Hippocampal formation (tissue), 2 donors: ENCODE measurements around the gene LYZL4.

Experiments
- DNase-seq, 2 donors: peaks; one replicate each; lab custom pipeline; 2025; lab: John Stamatoyannopoulos, UW

Gene LYZL4

GRCh38 chr3:42428830-42429229 is 18.4 kb upstream of the LYZL4 start:
- DNase-seq, result no peak

- DNase-seq, result no peak
Observed at GRCh38 chr3:42425736-42426407, 15.5 kb upstream of the LYZL4 start.

DNA sequence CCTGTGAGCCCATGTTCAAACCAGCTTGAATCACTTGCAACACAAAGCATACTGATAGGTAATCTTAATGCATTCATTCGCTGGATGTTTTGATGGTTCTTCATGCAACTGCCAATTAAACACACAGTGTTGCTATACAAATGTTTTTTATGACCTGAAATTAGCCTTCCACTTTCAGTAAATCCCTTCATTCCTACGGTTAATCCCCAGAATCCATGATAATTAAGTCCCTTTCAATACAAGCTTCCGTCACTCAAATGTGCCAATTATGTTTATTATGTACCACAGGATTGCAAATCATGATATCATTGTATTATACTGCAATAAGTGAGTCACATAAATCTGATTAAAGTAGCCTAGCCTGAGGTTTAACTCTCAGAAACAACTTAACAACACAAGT is 14.5 kb upstream of the LYZL4 start:
- DNase-seq, result no peak

DNA sequence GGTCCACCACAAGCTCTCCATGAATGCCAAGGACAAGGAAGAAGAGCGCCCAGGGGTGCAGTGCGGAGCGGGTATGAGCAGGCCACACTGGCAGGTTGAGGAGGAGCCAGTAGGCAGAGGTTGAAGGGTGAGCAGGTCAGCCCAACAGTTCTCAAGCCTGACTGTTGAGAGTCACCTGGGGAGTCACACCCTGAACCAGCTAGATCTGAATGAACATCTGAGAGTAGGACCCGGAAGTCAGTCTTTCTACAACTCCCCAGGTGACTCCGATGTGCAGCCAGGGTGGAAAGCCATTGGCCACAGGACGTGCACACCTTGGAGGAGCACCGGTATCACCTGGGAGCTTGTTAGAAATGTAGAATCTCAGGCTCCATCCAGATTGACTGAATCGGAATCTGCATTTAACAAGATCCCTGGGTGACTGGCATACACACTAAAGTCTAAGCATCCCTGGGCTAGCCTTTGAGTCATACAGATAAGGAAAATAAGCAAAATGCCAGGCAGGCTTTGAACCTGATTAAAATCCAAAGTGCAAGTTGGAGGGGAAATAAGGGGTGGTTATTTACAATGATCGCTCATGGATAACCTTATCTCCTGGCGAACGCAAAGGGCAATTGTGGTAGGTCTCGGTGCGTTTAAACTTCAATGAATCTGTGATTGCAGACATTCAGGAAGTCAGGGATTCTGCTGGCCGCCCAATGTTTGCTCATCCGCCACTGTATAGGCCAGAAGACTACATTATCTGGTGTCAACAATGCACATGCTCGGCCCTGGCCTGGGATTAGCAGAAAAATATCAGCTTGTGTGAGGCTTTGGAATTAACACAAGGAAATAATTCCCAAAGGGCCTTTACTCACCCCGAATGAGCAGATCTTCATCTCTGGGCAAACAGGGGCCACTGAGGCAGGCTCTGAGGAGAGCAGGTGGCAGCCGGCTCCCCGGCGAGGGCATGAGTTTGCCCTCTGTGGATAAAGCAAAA is 11.7 kb upstream of the LYZL4 start:
- no peak for DNase-seq

- DNase-seq, result no peak
Observed at GRCh38 chr3:42419563-42419962, 9.2 kb upstream of the LYZL4 start.

- no peak for DNase-seq
Observed at GRCh38 chr3:42412526-42413155, 2.2 kb upstream of the LYZL4 start.

DNA sequence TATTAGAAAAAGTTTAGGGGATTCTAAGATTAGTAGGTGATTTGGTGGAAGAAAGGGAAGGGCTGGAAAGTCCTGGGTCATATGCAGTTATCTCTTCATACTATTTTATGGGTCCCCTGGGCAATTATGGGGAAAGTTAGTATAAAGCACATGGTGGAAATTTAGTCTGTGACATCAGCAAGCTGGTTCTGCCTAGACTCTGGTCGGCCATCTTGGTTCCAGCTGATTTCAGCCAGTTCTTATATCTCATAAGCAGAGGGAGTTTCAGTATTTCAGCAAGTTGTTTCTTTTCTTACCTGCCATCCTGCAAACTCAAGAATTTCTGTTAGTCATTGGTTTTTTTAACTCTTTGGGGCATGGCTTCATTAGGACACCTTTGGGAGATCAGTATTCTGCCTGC is 1.0 kb upstream of the LYZL4 start:
- no peak for DNase-seq

DNA sequence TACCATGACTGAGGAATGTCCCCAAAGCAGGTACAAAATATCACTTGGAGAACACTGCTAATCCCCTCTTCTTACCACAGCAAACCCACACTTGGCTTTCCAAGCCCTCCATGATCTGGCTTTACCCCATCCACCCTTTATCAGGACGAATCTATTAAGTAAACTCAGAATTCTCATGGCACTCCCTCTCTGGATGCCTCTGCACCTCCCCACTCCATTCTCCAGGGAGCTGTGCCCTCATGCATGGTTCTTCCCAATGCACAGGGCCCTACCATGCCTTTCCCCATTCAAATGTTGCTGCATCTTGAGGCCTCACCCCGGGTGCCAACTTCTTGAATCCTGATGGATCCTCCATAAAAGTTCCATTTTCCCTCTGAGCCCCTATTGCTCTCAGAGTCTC is 2.3 kb downstream of the LYZL4 start:
- no peak for DNase-seq

DNA sequence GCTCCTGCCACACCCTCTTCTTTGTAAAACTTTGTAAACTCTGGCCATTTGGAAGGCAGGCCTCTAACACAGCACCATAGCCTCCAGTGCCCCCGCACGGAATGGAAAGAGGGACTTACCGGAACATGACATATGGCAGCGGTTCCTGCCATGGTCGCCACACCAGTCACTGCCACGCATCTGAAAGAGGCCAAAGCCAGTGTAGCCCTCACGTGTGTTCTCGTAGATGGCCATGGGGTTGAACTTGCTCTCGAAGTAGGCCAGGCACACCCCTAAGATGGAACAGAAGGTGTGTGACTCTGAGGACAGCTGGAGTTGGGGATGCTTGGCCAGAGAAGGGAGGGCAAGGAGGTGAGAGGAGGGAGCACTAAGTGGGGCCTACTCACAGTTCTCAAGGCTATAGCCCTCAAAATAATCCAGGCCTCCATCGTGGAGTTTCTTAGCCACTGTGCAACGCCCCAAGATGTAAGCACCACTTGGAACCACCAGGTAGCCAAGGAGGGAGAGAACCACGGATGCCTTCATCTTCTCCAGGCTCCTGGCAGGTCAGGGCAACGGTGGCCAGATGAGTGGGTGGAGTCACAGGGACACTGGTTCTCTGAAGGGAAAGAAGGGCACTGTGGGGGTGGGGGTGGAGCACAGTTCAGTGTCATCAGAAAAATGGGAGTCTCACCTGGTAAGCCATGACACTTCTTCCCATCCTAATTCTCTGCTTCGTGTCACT is 3.5 kb downstream of the LYZL4 start:
- no peak for DNase-seq

GRCh38 chr3:42405857-42406256 is 4.6 kb downstream of the LYZL4 start:
- no peak for DNase-seq

DNA sequence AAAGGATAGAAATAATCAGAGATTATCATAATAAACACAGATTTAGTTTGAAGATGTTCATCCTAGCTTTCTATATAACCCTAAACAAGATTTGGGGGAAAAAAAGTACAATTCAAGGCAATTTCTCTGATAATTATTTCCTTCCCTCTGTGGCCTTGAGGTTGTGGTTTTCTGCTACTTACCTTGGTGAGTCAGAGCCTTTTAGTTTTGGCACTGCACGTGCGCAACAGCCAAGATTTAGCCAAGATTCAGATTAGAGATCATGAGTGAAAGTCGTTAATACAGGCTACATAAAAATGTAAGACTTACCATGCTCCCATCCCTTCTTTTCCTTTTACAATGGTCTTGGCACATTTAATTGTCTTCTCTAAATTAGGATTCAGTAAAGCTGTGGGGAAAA is 6.7 kb downstream of the LYZL4 start:
- DNase-seq, result no peak

DNA sequence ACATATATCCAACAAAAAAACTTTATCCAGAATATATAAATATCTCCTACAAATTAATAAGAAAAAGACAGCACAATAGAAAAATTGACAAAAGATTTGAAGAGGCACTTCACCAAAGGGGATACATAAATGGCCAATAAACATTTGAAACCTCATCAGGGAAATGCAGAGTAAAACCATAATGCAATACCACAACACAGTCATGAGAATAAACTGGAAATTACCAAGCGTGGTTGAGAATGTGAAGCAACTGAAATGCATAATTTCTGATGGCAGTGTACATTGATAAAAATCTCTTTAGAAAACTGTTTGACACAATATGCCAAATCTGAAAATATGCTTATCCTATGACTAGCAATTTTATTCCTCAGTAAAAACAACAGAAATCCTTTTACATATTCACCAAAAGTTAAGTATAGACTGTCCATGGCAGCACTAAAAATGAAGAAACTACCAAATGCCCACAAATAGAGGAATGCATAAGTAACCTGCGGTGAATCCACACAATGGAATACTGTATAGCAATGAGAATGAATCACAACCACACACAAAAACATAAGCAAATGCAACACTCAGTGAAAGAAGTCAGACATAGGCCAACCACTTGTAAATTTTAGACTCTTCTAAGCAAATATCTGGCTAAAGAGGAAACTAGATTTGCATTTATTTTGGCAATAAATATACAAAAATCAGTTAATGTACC is 7.9 kb downstream of the LYZL4 start:
- no peak for DNase-seq

DNA sequence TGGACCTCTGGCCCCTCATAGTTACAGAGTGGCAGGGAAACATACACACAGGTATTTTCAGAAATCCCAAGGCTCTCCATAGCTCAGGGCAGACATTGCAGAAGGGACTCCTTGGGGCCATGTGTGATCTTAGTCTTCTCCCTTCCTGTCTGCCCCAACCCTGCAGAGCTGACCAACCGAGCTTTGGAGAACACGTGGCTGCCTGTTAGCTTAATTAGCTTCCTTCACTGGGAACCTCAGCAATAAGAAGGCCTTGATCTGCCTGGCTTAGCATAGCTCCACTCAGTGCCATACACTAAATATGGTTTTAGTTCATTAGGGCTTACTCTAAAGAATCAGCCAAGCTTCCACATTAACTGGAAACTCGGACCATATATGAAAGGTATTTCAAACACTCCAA is 12.3 kb downstream of the LYZL4 start:
- DNase-seq, result no peak

- no peak for DNase-seq
Observed at GRCh38 chr3:42397644-42398043, 12.8 kb downstream of the LYZL4 start.

GRCh38 chr3:42394579-42395288 is 15.7 kb downstream of the LYZL4 start:
- no peak for DNase-seq

DNA sequence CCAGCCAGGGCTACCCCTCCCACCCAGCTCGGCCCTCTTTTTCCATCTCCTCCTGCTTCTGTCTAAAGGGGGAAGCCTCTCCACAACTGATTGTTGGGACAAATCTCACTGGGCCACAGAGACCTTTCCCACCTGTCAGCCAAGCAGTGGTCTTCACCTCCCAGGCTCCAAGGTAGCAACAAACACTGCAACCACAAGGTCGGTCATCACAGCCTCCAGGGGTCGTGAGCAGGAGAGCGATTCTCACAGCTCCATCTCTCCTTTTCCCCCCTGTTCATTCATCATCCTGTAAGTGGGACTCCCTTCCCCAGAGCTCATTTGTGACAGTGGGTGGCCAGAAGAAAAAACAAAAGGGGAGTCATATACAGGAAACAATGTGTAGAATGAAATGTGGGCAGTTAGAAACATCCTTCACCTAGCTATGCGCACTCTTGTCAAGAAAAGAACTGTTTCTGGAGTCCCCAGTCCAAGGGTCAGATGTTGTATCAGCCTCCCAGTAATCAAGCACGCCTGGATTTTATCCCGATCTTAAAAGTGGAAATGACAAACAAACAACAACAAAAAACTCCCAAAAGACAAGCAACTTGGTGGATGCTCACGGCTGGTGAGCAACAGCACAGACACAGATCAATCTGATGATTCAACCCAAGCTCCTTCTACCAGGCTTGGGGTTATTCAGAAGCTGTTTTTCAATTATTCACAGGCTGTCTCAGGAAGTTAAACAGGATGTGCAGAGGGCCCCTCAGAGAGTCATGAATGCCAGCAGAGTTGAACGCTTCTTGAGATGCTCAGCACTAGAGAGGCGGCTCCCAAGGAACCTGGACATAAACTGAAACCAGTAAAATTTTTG is 22.4 kb downstream of the LYZL4 start:
- DNase-seq, result no peak

- no peak for DNase-seq
Observed at GRCh38 chr3:42381551-42382082, 28.8 kb downstream of the LYZL4 start.

GRCh38 chr3:42377681-42378080 is 32.7 kb downstream of the LYZL4 start:
- DNase-seq, result no peak

DNA sequence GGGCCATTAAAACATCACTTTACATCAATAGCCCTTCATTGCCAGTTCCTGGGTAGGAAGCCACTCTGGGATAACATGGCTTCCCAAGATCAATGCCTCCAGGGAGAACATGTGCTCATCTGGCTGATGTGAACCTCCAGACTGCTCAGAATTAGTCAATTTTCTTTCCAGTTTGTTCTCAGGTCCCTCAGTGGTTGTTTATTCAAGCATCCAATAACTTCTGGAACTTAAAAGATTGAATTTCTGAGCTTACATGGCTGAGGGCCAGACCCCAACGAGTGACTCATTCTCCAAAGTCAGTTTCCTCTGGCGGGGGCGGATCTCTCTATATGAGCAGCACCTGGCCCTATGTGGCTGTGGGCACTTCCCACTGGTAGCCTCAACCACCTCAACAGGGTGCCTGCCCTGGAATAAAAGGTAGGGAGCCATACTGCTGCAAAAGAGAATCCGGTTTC is 34.0 kb downstream of the LYZL4 start:
- DNase-seq, result no peak
